Umbilical cord (tissue), 2 donors: ENCODE results near the gene MTAP. TPM values are rescaled to one million over a fixed set of nuclear protein-coding genes. Genes with fewer than 3 reads are reported as not detected.

ENCODE experiments used
- DNase-seq: peaks from one replicate; pipeline ENCODE4 v3.0.0-alpha.2; 2015; ENCODE audit warnings: low spot score
- total RNA-seq: library from RNA; depleted of rRNA; stranded (reverse); fragments of >200 nt; gene quantifications from one replicate; pipeline ENCODE4 v1.2.3, GENCODE V29; 2014; ENCODE audit warnings: low replicate concordance; ENCODE audit not compliant: insufficient read depth

MTAP gene
- total RNA-seq, result 60.7 TPM

- DNase-seq, result peak; percentile 98
These were observed at the start of gene MTAP for GRCh38 chr9:21802418-21803000. TSS of gene MTAP (plus strand) at chr9:21802636. CDS start at chr9:21802749, 113 bp downstream.

GRCh38 chr9:21753523-21753922, 48.9 kb upstream of the MTAP start:
- DNase-seq, result no peak

- DNase-seq, result no peak
These were observed 47.7 kb upstream of the MTAP start for GRCh38 chr9:21754741-21755140.

- no peak for DNase-seq
These were observed 43.9 kb upstream of the MTAP start for GRCh38 chr9:21758540-21758939.

- no peak for DNase-seq
These were observed 41.0 kb upstream of the MTAP start for GRCh38 chr9:21761309-21761901.

- DNase-seq, result no peak
These were observed 40.4 kb upstream of the MTAP start for GRCh38 chr9:21762064-21762463.

GRCh38 chr9:21764846-21765245, 37.6 kb upstream of the MTAP start:
- no peak for DNase-seq

- DNase-seq, result no peak
These were observed 36.3 kb upstream of the MTAP start for GRCh38 chr9:21766096-21766495.

GRCh38 chr9:21770871-21771560, 31.4 kb upstream of the MTAP start:
- no peak for DNase-seq

- DNase-seq, result no peak
These were observed 24.7 kb upstream of the MTAP start for GRCh38 chr9:21777701-21778100.

GRCh38 chr9:21778304-21778703, 24.1 kb upstream of the MTAP start:
- DNase-seq, result no peak

- no peak for DNase-seq
These were observed 23.0 kb upstream of the MTAP start for GRCh38 chr9:21779397-21779796.

GRCh38 chr9:21781656-21782055, 20.8 kb upstream of the MTAP start:
- no peak for DNase-seq

GRCh38 chr9:21782205-21782604, 20.2 kb upstream of the MTAP start:
- no peak for DNase-seq

GRCh38 chr9:21788752-21789151, 13.7 kb upstream of the MTAP start:
- peak; percentile 47 for DNase-seq

- DNase-seq, result peak; percentile 92
These were observed 12.8 kb upstream of the MTAP start for GRCh38 chr9:21789541-21790037.

- no peak for DNase-seq
These were observed 7.0 kb upstream of the MTAP start for GRCh38 chr9:21795483-21795882.

- DNase-seq, result no peak
These were observed 5.7 kb upstream of the MTAP start for GRCh38 chr9:21796768-21797167.

- DNase-seq, result no peak
These were observed 1.3 kb upstream of the MTAP start for GRCh38 chr9:21800931-21801682.

GRCh38 chr9:21801683-21802417, 586 bp upstream of the MTAP start:
- DNase-seq, result peak; percentile 92

GRCh38 chr9:21803649-21804048, 1.2 kb downstream of the MTAP start:
- DNase-seq, result no peak
